Cardiac muscle cell (in vitro differentiated cells and primary cell): Measurements from ENCODE around the gene TOP3B. TPM values are rescaled to one million over a fixed set of nuclear protein-coding genes. Genes with fewer than 3 reads are reported as not detected.
A peak's percentile ranks its signal among the peaks of the same experiment; 100 is the strongest.

Experiments
- DNase-seq, 2 donors: peaks; one replicate each; pipeline versions ENCODE4 v3.0.0 to v3.0.0-alpha.2; 2010 to 2017; ENCODE audit warnings: low read depth in 1 of 2, low spot score in 1 of 2
- H3K27ac ChIP-seq: fragments of 200-600 bp; sonication (generic); 2 replicates; pipeline ENCODE4 v1.5.1; 2016
- H3K27me3 ChIP-seq: fragments of 200-600 bp; sonication (generic); 2 replicates; pipeline ENCODE4 v1.6.0; 2016; ENCODE audit warnings: control low read depth
- H3K36me3 ChIP-seq: fragments of 200-600 bp; sonication (generic); 2 replicates; pipeline ENCODE4 v1.5.1; 2016; ENCODE audit warnings: control low read depth
- H3K4me1 ChIP-seq: fragments of 200-600 bp; sonication (generic); 2 replicates; pipeline ENCODE4 v1.8.1; 2017; ENCODE audit warnings: low read depth, mild to moderate bottlenecking, mixed run types
- H3K4me3 ChIP-seq: fragments of 200-600 bp; sonication (generic); 2 replicates; pipeline ENCODE4 v1.5.1; 2016; ENCODE audit warnings: mild to moderate bottlenecking
- H3K9me3 ChIP-seq: fragments of 200-600 bp; sonication (generic); 2 replicates; pipeline ENCODE4 v1.5.1; 2017; ENCODE audit warnings: low read depth, mild to moderate bottlenecking, control low read depth
- polyA plus RNA-seq: library from polyadenylated mRNA; unstranded; fragments of >200 nt; fragmentation: Nextera tagmentation; extraction: Ambion mirVana; gene quantifications from 2 replicates; pipeline ENCODE4 v1.2.1, GENCODE V29; 2016
- total RNA-seq: library from RNA; depleted of rRNA; stranded (reverse); fragments of >200 nt; gene quantifications from 2 replicates; pipeline ENCODE4 v1.2.3, GENCODE V29; 2016
- TF ChIP-seq, protein P1 (sequence below): IDR thresholded peaks from 2 replicates; pipeline ENCODE4 v1.5.1; 2012; ENCODE audit warnings: low read depth, mild to moderate bottlenecking, low read length

The TOP3B gene
- total and polyA plus RNA-seq, 2 experiments from 2014 or later: 30.7 to 43.6 TPM

DNA sequence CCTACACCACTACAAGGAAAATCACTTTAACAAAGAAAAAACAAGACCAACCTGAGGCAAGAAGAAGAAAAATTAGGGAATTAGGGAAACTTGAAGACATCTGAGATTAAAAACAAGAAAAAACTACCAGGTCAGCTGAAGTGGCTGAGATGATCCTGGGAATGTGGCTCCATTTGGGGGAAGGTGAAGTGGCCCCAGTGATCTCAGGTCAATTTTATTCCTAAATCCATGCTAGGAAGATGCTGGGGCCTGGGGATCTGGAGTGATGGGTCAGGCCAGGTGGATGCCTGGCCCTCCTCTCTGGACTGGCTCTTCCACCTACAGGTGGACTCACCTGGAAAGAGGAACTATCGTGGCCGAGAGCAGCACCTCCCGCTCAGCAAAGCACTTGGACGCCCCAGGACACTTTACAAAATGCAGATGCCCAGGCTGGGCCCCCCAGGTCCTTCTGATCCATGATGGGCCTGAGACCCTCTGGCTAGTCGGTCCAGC is 6.7 kb downstream of the TOP3B start:
- Histone ChIP-seq H3K27ac (no peak overlapping the region), H3K27me3 (no peaks in the 10 kb centered on the region), H3K36me3 (peaks cover 23% of the 10 kb centered on the region), H3K9me3 (no peaks in the 10 kb centered on the region), H3K4me3 (no peak overlapping the region), H3K4me1 (no peaks in the 10 kb centered on the region)
- DNase-seq: no peak
- TF ChIP-seq, protein P1, sequence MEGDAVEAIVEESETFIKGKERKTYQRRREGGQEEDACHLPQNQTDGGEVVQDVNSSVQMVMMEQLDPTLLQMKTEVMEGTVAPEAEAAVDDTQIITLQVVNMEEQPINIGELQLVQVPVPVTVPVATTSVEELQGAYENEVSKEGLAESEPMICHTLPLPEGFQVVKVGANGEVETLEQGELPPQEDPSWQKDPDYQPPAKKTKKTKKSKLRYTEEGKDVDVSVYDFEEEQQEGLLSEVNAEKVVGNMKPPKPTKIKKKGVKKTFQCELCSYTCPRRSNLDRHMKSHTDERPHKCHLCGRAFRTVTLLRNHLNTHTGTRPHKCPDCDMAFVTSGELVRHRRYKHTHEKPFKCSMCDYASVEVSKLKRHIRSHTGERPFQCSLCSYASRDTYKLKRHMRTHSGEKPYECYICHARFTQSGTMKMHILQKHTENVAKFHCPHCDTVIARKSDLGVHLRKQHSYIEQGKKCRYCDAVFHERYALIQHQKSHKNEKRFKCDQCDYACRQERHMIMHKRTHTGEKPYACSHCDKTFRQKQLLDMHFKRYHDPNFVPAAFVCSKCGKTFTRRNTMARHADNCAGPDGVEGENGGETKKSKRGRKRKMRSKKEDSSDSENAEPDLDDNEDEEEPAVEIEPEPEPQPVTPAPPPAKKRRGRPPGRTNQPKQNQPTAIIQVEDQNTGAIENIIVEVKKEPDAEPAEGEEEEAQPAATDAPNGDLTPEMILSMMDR: no peak

DNA sequence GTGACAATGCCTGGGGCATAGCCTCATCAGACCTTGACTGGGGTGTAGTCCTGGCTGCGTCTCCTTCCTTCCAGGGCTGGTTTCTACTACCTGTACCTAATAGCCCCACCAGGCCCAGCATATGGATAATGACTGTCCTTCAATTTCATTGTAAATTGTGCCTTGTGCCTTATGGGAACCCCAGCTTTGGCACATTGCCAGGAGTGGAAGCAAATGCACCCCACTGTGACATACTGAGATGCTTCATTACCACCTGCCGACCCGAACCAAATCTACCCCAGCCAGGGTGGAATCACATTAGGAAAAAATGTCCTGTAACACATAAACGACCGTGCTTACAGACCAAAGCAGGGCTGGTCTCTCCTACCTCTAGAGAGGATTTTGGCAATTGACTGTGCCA is 7.3 kb downstream of the TOP3B start:
- Histone ChIP-seq H3K36me3 (peaks cover 24% of the 10 kb centered on the region), H3K9me3 (no peaks in the 10 kb centered on the region), H3K27ac (no peak overlapping the region), H3K4me3 (no peak overlapping the region), H3K27me3 (no peaks in the 10 kb centered on the region), H3K4me1 (no peaks in the 10 kb centered on the region)
- DNase-seq: no peak
- TF ChIP-seq, protein P1: no peak

DNA sequence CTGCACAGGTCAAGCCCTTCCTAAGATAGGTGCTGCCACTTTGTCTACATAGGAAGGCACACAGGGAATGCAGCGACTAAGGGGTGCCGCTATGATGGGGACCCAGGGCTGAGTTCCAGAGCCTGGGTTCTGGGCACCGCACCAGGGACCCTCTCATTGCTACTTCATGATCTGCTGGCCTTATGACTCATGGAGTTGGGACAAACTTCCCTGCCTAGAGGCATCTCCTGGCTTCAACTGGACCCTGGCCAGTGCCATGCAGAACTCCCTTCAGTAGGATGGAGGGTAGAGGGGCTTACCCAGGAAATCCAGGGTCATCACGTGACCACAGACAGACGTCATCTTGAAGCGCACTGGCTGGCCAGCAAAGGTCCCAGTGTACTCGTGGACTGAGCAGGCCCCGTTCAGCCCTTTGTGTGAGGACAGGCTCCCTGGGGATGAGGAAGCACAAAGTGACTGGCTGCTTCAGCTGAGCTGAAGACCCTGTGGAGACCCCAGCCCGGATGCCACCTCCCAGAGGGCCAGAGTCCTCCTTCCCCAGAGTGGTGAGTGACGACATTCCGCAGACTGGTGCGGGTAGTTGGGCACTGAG is 8.4 kb downstream of the TOP3B start:
- no peaks in the 10 kb centered on the region for H3K9me3 ChIP-seq
- no peaks in the 10 kb centered on the region for H3K27me3 ChIP-seq
- H3K4me1 ChIP-seq: no peaks in the 10 kb centered on the region
- no peak overlapping the region for H3K4me3 ChIP-seq
- TF ChIP-seq, protein P1: no peak
- no peak overlapping the region for H3K27ac ChIP-seq
- no peak for DNase-seq
- peaks cover 24% of the 10 kb centered on the region for H3K36me3 ChIP-seq

DNA sequence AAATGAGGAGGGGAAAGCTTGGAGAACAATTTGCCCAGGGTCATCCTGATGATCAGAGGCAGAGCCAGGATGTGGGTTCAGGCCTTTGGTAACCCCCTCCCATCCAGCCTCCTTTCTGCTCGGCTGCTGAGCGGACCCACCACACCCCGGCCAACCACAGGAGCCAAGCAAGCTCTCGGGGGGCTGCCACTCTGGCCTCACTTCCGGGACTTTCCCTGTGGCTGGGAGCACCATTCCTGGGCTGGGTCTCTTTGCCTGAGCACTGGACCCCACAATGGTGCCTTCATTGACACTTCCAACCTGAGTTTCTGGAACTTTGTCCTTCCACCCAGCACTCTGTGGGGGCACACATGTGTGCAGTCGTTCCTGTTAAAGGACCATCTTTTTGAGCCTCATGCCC is 9.8 kb downstream of the TOP3B start:
- H3K27ac ChIP-seq: no peak overlapping the region
- H3K9me3 ChIP-seq: no peaks in the 10 kb centered on the region
- H3K27me3 ChIP-seq: no peaks in the 10 kb centered on the region
- TF ChIP-seq, protein P1: no peak
- DNase-seq: no peak
- H3K4me3 ChIP-seq: no peak overlapping the region
- peaks cover 28% of the 10 kb centered on the region for H3K36me3 ChIP-seq
- H3K4me1 ChIP-seq: no peaks in the 10 kb centered on the region

DNA sequence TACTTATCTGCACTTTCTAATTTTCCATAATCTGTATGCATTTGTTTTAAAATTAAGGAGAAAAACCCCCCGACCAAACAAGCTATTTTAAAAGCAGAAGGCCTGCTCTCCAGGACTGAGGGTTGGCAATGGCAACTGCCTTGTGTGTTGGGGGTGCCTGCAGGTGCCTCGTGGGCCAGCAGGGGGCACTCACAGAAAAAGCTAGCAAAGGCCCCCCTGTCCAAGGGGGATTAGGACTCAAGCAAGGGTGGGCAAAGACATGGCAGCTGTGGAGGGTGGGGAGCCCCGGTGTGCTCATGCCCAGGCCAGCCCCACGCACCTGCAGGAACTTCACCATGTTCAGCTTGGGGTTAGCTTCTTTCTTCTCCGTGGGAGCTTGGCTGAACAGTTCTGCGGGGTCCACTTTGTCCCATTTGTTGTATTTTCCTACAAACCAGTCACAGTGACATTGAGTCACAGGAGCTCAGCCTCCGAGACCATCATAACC is 10.3 kb downstream of the TOP3B start:
- Histone ChIP-seq H3K27me3 (no peaks in the 10 kb centered on the region), H3K4me1 (no peaks in the 10 kb centered on the region), H3K36me3 (peaks cover 32% of the 10 kb centered on the region), H3K27ac (no peak overlapping the region), H3K4me3 (no peak overlapping the region), H3K9me3 (no peaks in the 10 kb centered on the region)
- TF ChIP-seq, protein P1: peak; percentile 93
- peak; percentile 49 for DNase-seq
